HG03064 (cell line): Measurements from ENCODE around the gene MYB.

ENCODE experiments used
- ATAC-seq: cut with Tn5 transposase; IDR thresholded peaks from one replicate; pipeline ENCODE4 v1.9.1; 2021; ENCODE audit warnings: low read depth; ENCODE audit not compliant: unreplicated experiment

MYB gene

DNA sequence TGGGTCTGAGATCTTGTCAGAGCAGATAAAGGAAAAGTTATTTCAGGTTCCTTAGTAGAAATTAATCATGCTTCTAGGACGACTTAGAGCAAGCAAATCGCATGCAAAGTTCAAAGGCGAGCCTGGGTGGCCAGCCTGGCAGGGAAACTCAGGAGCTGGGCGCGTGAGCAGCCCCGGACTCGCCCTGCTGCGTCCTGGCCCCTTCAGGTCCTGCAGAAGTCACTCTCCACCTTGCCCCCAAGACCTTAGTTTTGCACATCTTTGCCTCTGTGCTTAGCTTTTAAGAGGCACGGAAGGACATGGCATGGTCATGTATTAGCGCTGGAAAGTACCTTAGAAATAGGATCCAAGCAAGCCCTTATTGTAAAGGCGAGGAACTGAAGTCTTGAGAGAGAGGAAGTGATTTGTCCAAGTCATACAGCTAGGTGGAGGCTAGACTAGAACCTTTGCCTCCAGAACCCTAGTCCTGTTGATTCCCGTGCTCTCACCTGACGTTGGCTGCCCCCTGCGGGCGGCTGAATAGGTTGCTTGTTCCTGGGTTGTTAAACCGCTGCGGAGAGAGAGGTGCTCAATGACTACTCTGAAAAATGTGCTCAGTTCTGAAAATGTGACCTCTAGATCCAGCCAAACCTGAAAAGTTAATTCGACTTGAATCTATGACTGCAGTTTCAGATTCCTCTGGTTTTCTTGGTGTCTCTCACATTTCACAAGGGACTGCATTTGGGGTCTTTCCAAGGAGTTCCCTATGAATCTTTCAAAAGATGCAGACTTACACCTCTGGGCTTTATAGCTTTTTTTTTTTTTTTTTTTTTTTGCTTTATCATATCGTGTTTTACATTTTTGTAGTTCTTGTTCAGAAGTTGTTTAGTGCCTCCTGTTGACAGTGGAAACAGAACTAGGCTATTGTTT lies 2.7 kb downstream of the MYB start:
- ATAC-seq: peak; percentile 18

DNA sequence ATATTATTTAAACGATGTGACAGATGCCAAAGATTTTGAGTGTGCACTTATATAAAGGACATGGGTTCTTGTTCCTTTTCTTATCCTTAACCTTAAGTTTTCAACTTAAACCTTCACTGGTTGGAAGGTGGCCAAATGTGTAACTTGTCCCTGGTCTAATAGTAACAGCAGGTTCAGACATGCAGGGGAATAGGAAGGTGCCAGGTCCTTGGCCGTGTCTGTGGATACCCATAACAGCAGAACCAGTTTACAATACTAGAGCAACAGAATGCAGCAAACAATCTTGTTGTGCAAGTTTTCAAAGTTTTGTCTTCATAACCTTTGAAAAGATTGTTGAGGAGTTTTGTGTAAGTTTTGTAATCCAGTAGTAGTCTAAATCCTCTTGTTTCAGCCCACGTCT lies 4.4 kb downstream of the MYB start:
- no peak for ATAC-seq

DNA sequence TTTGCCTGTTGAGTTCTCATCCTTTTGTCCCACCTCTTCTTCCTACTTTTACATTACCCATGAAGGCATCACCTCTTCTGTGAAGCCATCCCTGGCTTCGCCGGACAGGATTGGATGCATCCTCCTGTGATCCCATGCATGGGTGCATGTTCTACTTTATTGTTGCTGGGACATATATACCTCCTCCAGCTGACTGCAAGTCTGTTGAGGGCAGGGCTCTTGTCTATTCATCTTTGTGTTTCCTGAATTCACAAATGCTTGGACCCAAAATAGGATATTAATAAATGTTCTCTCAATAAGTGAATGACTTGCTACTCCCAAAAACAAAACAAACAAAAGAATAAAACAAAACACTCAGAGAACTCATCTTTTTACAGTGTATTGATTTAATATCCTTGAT lies 5.1 kb downstream of the MYB start:
- ATAC-seq: no peak

DNA sequence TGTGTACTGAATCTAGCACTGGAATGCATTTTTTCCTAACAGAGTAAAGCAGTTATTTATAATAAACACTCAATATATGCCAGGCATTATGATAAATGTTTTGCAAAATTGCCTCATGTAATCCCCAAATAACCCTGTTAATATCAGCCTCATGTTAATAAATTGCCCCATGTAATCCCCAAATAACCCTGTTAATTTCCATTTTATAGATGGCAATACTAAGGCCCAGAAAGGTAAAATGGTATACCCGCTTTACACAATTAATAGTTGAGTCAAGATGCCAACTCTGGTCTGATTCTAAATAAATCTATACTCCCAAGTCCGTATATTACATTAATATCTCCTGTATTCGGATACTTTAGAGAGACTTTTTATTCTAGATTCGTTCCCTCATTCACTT lies 6.3 kb downstream of the MYB start:
- ATAC-seq: no peak

DNA sequence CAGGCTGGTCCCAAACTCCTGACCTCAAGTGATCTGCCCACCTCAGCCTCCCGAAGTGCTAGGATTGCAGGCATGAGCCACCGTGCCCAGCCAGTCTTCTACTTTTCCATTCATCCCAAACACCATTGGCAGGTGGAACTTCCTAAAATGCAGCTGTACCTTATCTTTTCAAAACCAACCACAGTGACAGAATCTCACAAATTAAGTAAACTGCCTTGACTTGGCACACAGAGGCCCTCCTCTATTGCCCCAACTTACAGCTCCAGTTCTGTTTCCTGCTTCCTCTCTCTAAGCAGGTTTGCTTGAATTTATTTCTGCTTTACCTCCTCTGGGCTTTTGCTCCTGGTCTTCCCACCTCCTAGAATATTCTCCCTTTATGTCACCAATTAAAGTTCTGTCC lies 7.6 kb downstream of the MYB start:
- no peak for ATAC-seq

DNA sequence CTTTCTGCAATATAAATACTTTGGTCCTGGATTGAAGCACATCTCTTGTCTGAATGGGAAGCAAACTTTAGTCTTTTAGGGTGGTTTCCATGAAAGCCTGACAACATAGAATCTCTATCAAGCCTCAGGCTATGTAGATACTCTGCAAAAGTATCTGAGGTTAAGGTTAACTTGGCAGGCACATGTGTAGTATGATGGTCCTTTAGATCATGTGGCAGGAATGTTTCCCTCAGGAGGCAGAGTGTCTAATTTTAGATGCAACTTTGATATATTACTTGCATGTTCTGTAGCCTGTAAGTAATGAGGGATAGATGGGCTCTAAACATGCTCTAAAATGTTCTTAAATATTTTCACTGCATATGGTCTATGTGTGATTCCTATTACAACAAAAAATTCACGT lies 8.2 kb downstream of the MYB start:
- ATAC-seq: no peak

DNA sequence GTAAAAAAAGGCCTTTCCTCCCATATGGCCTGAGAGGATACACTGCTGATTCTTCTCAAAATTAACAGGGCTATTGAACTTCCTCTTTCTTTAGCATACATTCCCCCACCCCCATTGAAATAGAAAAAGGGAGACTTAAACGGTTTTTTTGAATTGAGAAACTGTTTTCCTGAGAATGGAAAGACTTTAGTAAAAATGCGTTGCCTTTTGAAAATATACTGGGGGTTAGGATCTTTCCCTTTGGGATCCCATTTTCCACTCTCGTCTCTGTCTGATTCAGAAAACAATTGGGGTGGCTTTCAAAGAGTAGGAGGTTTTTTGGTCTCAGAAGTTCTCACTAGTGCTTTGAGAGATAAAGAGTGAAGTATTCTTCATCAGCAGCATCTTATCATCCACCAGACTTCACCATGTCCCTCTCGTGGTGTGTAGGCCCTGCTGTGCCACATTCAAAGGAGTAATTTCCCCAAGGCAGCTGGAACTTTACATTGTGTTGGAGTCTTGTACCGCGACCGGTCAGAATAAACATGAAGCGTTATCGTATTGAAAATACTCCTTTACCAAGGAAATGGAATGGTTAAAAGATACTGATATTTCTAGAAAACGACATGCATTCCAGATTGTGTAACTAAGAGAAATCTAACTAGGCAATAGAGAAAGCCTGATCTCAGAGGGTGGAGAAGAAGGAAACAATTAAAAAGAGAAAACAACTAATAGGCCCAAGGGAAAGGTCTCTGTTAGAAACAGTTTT lies 10.6 kb downstream of the MYB start:
- no peak for ATAC-seq

DNA sequence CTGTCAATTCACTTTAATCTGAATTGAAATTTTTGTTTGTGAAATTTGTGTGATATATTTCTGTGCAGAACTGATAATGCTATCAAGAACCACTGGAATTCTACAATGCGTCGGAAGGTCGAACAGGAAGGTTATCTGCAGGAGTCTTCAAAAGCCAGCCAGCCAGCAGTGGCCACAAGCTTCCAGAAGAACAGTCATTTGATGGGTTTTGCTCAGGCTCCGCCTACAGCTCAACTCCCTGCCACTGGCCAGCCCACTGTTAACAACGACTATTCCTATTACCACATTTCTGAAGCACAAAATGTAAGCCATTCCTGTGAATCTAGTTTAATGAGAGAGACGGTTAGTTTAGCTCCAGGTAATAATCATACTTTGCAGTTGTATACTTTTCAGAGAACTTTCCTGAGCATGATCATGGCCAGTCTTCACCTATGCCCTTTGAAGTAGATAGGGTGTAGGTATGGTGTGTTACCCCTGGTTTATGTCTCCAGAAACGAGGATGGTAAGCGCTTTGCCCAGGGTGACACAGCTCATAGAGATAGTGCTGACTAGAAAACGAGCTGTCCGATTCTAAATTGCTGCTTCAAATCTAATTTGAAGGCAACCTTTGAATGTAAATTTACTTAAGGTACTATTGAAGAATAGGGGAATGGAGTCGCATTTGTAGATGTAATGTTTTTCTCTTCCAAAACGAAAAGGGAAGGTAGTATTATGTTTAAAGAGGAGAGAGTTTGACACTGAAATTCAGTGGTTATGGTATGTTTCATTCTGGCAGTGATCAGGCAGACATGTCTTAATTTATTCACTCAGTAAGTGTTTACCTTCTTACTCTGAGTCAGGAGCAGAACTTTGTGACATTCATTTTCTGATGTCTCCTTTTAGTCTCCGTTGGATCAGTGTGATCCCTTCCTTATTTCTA lies 11.4 kb downstream of the MYB start:
- no peak for ATAC-seq

DNA sequence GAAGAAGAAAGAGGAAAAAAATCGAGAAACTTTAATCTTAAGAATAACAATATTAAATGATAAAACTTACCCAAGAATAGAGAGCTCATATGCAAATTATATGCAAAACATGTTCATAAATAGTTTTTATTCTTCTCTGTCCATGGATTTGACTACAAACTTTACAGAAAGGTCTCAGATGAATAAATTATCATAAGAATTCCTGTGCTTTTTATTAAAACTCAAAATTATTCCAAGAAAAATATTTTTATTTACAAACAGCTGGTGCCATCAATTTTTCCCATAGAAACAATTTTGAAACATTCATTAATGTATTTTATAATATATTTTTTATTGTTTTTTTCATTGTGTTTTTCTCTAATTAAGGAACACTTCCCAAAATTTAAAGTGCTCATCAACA lies 12.1 kb downstream of the MYB start:
- ATAC-seq: no peak

DNA sequence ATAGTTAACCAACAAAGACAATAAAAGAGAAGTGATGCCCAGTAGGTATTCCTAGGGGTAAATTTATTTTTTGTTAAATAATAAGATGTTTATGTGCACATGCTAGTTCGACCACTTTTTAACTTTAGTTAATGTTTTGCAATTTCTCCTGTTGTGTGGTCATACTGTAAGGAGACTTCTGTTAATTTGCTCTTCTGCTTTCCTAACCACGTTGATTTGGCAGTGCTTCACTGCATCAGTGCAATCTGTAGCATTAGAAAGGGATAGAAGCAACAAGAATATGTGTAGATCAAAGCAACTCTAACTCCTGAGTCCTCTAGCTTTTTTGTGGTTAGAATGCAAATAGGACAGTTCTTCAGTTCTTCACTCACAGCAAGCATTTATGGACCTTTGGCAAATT lies 13.9 kb downstream of the MYB start:
- ATAC-seq: no peak

DNA sequence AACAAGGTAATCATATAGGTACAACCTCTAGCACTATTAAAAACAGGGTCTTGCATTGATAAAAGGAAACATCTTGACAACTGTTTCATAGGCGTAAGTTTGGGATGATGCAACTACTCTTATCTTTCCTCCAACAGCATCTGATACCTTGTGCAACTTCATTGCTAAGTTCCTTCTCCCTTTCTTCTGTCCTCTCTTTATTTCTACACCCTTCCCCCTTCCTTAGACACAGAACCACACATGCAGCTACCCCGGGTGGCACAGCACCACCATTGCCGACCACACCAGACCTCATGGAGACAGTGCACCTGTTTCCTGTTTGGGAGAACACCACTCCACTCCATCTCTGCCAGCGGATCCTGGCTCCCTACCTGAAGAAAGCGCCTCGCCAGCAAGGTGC lies 14.4 kb downstream of the MYB start:
- no peak for ATAC-seq

DNA sequence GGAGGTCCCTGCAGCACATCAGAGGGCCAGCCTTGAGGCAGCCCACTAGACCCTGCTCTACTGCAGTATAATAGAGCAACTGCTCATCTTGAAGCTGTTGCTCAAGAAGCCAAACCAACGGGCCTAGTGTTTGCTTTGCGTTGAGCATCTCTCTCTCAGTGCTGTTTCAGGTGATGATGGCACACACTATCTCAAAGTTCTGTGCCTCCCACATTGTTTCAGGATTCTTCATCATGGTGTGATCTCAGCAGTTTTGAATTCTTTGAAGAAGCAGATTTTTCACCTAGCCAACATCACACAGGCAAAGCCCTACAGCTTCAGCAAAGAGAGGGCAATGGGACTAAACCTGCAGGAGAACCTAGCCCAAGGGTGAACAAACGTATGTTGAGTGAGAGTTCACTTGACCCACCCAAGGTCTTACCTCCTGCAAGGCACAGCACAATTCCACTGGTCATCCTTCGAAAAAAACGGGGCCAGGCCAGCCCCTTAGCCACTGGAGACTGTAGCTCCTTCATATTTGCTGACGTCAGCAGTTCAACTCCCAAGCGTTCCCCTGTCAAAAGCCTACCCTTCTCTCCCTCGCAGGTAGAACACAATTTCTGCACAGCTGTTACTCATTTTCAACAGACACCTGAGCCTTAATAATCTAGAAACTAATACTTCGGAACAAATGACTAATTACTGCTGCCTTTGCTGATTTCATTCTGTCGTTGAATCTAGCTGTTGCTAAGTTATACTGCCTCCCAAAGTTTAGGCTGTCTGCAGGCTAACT lies 15.8 kb downstream of the MYB start:
- no peak for ATAC-seq

DNA sequence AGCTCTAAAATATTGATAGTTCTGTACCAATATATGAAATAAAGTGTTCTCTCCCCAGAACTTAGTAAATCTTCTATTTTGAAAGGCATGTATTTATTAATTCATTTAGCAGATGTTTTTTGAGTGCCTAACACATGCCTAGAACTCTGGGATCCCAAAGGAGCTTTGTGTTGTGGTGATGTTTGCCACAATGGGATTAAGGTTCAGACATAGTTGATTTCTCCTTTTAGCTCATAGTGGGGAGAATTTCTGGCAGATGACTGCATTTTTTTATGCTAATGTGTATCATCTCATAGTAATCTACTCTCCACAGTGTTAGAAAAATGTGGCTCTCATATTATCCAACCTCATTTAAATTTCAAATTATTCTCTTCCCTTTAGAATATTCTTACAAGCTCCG lies 21.7 kb downstream of the MYB start:
- no peak for ATAC-seq

DNA sequence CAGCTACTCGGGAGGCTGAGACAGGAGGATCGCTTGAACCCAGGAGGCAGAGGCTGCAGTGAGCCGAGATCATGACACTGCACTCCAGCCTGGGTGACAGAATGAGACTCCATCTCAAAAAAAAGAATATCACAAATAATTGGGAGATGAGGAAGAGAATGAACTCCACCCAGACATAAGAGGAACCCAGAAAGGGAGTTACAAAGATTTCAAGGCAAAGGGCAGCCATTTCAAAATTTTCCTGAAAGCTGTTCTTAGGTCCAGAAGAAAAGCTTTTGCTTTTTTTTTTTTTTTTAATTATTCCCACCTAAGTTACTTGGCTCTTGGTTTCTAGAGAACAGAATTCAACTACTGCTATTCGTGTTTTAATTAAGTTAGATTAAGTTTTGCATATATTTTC lies 23.8 kb downstream of the MYB start:
- ATAC-seq: no peak

DNA sequence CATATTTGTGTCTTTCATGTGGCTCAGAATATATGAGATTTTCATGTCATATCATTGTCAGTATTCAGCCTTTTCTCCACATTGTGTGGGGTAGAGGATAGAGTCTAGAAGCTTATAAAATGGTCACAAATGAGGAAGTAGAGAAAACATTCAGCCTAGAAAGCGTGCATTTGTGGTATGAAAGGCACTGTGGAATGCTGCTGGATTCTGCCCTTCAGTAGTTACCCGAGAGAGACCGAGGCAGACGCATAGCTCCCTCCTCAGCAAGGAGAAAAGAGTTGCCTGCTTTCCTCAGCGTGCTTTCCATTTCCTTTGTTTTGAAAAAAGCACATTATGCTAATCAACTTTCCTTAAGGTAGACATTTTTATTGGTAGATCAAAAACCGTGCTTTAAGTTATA lies 28.7 kb downstream of the MYB start:
- ATAC-seq: no peak

DNA sequence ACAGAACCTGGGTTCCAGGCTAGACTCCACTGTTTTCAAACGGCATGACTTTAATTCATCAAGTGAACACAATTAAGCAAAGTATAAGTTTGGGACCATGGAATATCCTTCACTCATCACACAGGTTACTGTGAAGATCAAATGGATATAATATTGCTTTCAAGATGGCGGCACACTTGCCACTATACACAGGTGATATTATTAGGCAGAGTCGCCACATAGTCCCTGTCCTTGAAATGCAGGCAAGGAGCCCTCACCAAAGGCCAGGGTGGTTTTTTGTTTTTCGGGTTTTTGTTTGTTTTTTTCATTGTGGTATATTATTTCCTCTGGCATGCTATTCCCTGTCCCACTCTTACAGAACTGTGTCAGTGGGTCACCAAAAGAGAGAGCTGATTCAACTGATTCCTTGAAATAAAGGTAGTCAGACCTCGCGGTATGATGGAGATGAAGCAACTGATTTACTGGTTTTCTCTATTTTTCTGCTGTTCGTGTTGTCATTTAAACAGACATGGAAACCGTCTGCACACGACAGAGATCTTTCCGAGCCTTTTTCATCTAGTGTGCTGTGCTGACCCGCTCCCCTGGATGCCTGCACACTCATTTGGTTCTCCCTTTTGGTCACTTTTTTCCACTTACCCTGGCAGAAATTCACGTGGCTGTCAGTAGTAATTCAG lies 29.7 kb downstream of the MYB start:
- ATAC-seq: no peak

DNA sequence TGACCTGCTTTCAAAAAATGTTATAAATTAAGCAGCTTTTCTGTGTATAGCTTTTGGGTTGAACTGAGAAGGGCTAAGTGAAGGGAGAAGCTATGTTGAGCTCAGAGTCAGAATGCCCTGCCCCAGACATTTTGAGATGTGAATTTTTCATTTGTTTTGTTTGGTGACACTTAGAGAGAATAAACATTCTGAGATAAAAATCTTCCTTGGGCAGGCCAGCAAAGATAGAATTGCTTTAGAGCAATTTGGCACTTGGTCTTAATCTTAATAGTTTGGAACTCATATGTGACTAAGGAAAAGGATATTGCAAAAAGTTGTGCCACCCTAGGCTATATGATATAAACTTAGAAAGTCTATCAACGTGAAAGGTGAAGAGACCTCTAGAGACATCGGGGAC lies 30.2 kb downstream of the MYB start:
- no peak for ATAC-seq

DNA sequence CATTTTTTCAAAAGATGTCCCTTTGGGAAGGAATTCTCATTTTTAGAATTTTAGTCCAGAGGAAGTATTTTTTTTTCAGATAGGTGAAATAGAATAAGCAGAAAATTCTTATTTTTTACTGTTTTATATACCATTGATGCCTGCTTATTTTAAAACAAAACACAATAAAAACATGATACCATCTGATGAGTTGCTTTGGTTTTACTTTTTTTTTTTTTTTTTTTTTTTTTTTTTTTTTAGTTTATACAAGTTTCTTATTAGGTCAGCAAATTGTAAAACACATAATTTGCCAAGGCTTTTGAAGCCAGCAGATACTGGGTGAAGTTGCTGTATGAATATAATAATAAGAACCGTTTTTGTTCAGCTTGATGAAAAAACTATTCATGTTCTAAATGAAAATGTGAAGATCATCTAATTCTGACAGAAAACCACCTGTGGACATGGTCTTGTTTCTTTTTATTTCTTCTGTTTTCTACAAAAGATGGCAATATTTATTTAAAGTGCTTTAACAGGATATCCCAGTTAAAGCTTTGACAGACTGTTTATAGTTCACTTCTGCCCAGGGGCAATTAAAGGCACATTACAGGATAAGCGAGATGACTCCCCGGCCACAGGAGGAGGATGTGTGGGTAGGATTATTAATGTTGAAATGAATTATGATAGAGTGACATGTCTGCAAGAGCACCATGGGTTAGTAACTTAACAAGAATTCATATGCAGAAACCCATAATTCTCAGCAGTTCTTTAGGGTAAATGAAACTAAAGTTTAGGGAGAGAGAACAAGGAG lies 31.1 kb downstream of the MYB start:
- no peak for ATAC-seq

DNA sequence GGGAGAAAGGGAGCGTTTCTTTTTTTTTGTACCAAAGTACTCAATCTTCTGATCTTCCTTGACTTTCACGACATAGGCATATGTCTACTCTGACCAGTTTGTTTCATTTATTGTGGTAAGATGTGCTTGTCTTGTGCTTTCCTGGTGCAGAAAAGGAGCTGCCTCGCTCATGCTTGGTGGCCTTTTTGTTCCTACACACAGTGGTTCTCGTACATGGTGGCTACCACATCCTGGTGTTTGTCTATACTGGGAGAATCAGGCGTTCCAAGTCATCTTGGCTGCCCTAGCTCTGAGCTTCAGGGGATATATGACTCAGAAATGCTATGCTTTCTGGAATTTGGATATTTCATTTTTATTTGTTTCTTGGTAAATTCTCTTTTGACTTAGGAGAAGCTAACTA lies 31.8 kb downstream of the MYB start:
- ATAC-seq: no peak
